Neural progenitor cell (in vitro differentiated cells): Measurements from ENCODE around the gene CATSPER4. TPM values are rescaled to one million over a fixed set of nuclear protein-coding genes. Genes with fewer than 3 reads are reported as not detected.

Experiments used
- DNase-seq: peaks from one replicate; pipeline ENCODE4 v3.0.0-alpha.2; 2016; ENCODE audit warnings: low spot score
- H2AFZ ChIP-seq: fragments of 200-600 bp; sonication (generic); replicated peaks from 2 replicates; pipeline ENCODE4 v1.6.1; 2016; ENCODE audit warnings: antibody characterized with exemption
- H3F3A ChIP-seq: fragments of 200-600 bp; sonication (generic); 2 replicates; pipeline ENCODE4 v1.6.1; 2016; ENCODE audit warnings: antibody characterized with exemption, low read depth
- H3K27ac ChIP-seq: fragments of 200-600 bp; sonication (generic); 2 replicates; pipeline ENCODE4 v1.5.1; 2016; ENCODE audit warnings: mild to moderate bottlenecking
- H3K27me3 ChIP-seq: fragments of 200-600 bp; sonication (generic); 2 replicates; pipeline ENCODE4 v1.6.1; 2016; ENCODE audit warnings: mild to moderate bottlenecking, moderate library complexity
- H3K36me3 ChIP-seq: fragments of 200-600 bp; sonication (generic); 2 replicates; pipeline ENCODE4 v1.5.1; 2016
- H3K4me1 ChIP-seq: fragments of 200-600 bp; sonication (generic); 2 replicates; pipeline ENCODE4 v1.6.1; 2016; ENCODE audit warnings: mixed run types
- H3K4me2 ChIP-seq: fragments of 200-600 bp; sonication (generic); 2 replicates; pipeline ENCODE4 v1.6.1; 2016
- H3K4me3 ChIP-seq: fragments of 200-600 bp; sonication (generic); 2 replicates; pipeline ENCODE4 v1.5.1; 2016
- H3K79me2 ChIP-seq: fragments of 200-600 bp; sonication (generic); 2 replicates; pipeline ENCODE4 v1.6.1; 2016; ENCODE audit warnings: low read depth
- H3K9ac ChIP-seq: fragments of 200-600 bp; sonication (generic); 2 replicates; pipeline ENCODE4 v1.6.1; 2016
- H3K9me3 ChIP-seq: fragments of 200-600 bp; sonication (generic); 2 replicates; pipeline ENCODE4 v1.5.1; 2016; ENCODE audit warnings: low read depth
- H4K20me1 ChIP-seq: fragments of 200-600 bp; sonication (generic); 2 replicates; pipeline ENCODE4 v1.6.1; 2016; ENCODE audit warnings: low read depth
- H3K27ac Mint-ChIP-seq: 3 replicates; pipeline ENCODE4 v1.8.0; 2021; ENCODE audit warnings: mixed read lengths
- H3K27me3 Mint-ChIP-seq: 2 replicates; pipeline ENCODE4 v1.8.0; 2022; ENCODE audit warnings: low read depth, mild to moderate bottlenecking, inconsistent platforms, moderate library complexity, mixed read lengths; ENCODE audit not compliant: insufficient read depth
- H3K36me3 Mint-ChIP-seq: 3 replicates; pipeline ENCODE4 v1.8.0; 2021; ENCODE audit warnings: mixed read lengths
- H3K4me1 Mint-ChIP-seq: 3 replicates; pipeline ENCODE4 v1.8.0; 2021; ENCODE audit warnings: mixed read lengths
- H3K4me3 Mint-ChIP-seq: 3 replicates; pipeline ENCODE4 v1.8.0; 2021; ENCODE audit warnings: mild to moderate bottlenecking, moderate library complexity, mixed read lengths
- H3K9me3 Mint-ChIP-seq: 3 replicates; pipeline ENCODE4 v1.8.0; 2020; ENCODE audit warnings: mixed read lengths
- EZH2 ChIP-seq: fragments of 200-600 bp; sonication (generic); IDR thresholded peaks from 2 replicates; pipeline ENCODE4 v1.6.1; 2017; ENCODE audit warnings: antibody characterized with exemption, mild to moderate bottlenecking, moderate library complexity
- EZH2phosphoT487 ChIP-seq: fragments of 200-600 bp; sonication (generic); IDR thresholded peaks from 2 replicates; pipeline ENCODE4 v1.6.1; 2017; ENCODE audit warnings: antibody characterized with exemption
- total RNA-seq: library from RNA; depleted of rRNA; stranded (reverse); fragments of >200 nt; gene quantifications from 2 replicates; pipeline ENCODE4 v1.2.3, GENCODE V29; 2015; ENCODE audit warnings: low replicate concordance
- TF ChIP-seq, protein P1 (sequence below): fragments of 200-600 bp; sonication (generic); IDR thresholded peaks from 2 replicates; pipeline ENCODE4 v1.5.1; 2017; ENCODE audit warnings: antibody characterized with exemption, mild to moderate bottlenecking

Gene CATSPER4
- total RNA-seq, 1 donor from 2014 or later: not detected

DNA sequence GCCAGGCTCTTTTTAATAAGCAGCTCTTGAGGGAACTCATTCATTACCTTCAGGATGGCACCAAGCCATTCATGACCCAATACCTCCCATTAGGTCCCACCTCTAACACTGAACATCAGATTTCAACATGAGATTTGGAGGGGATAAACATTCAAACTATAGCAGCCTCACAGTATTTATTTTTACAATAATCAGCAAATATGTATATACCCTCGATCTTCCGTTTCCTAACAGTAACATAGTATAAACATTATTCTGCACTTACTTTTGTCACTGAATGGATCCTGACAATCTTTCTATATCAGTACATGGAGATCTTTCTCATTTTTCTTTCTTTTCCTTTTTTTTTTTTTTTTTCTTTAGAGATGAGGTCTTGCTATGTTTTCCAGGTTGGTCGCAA lies 5.4 kb downstream of the CATSPER4 start:
- Mint-ChIP-seq H3K4me3 (peak overlapping the region; percentile 42), H3K36me3 (no peaks in the 10 kb centered on the region), H3K4me1 (peaks cover 8% of the 10 kb centered on the region), H3K27ac (no peak overlapping the region), H3K9me3 (no peaks in the 10 kb centered on the region), H3K27me3 (peaks cover 9% of the 10 kb centered on the region)
- H3K4me3 ChIP-seq: no peak overlapping the region
- no peak overlapping the region for H2AFZ ChIP-seq
- no peak overlapping the region for H3K27ac ChIP-seq
- TF ChIP-seq, protein P1, sequence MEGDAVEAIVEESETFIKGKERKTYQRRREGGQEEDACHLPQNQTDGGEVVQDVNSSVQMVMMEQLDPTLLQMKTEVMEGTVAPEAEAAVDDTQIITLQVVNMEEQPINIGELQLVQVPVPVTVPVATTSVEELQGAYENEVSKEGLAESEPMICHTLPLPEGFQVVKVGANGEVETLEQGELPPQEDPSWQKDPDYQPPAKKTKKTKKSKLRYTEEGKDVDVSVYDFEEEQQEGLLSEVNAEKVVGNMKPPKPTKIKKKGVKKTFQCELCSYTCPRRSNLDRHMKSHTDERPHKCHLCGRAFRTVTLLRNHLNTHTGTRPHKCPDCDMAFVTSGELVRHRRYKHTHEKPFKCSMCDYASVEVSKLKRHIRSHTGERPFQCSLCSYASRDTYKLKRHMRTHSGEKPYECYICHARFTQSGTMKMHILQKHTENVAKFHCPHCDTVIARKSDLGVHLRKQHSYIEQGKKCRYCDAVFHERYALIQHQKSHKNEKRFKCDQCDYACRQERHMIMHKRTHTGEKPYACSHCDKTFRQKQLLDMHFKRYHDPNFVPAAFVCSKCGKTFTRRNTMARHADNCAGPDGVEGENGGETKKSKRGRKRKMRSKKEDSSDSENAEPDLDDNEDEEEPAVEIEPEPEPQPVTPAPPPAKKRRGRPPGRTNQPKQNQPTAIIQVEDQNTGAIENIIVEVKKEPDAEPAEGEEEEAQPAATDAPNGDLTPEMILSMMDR: no peak
- no peak for TF ChIP-seq EZH2phosphoT487
- H3F3A ChIP-seq: no peaks in the 10 kb centered on the region
- H3K9ac ChIP-seq: no peak overlapping the region
- H3K9me3 ChIP-seq: no peaks in the 10 kb centered on the region
- H3K36me3 ChIP-seq: no peaks in the 10 kb centered on the region
- no peaks in the 10 kb centered on the region for H3K79me2 ChIP-seq
- H3K4me2 ChIP-seq: no peak overlapping the region
- H3K27me3 ChIP-seq: no peaks in the 10 kb centered on the region
- no peaks in the 10 kb centered on the region for H4K20me1 ChIP-seq
- DNase-seq: no peak
- H3K4me1 ChIP-seq: peaks cover 2% of the 10 kb centered on the region

DNA sequence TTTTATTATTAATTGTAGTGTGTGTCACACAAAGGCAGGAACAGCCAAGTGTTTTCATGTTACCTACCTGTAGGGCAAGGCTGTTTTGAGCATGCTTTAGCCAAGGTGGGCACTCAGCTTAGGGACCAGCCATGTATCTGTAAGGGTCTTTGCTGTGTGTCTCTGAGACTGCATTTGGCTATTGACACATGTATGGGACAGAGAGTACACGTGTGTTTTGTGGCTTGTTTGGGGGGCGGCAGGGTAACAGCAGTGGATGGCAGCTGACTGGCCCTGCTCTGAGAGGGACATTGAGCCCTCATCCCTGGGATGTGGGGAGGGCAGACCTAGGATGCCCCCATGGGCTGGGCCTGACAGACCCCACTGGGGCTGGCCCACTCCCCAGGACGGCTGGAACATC lies 6.9 kb downstream of the CATSPER4 start:
- Mint-ChIP-seq H3K4me1 (peaks cover 12% of the 10 kb centered on the region), H3K9me3 (no peaks in the 10 kb centered on the region), H3K27ac (no peak overlapping the region), H3K36me3 (no peaks in the 10 kb centered on the region), H3K27me3 (peaks cover 9% of the 10 kb centered on the region), H3K4me3 (no peak overlapping the region)
- no peaks in the 10 kb centered on the region for H3K9me3 ChIP-seq
- no peaks in the 10 kb centered on the region for H3K79me2 ChIP-seq
- no peaks in the 10 kb centered on the region for H3F3A ChIP-seq
- no peak overlapping the region for H3K4me3 ChIP-seq
- DNase-seq: no peak
- H2AFZ ChIP-seq: no peak overlapping the region
- peaks cover 4% of the 10 kb centered on the region for H3K4me1 ChIP-seq
- H3K9ac ChIP-seq: no peak overlapping the region
- no peaks in the 10 kb centered on the region for H3K36me3 ChIP-seq
- TF ChIP-seq, protein P1: no peak
- no peak for TF ChIP-seq EZH2phosphoT487
- TF ChIP-seq EZH2: no peak
- no peak overlapping the region for H3K27ac ChIP-seq
- no peaks in the 10 kb centered on the region for H4K20me1 ChIP-seq
- no peak overlapping the region for H3K4me2 ChIP-seq
- H3K27me3 ChIP-seq: no peaks in the 10 kb centered on the region

DNA sequence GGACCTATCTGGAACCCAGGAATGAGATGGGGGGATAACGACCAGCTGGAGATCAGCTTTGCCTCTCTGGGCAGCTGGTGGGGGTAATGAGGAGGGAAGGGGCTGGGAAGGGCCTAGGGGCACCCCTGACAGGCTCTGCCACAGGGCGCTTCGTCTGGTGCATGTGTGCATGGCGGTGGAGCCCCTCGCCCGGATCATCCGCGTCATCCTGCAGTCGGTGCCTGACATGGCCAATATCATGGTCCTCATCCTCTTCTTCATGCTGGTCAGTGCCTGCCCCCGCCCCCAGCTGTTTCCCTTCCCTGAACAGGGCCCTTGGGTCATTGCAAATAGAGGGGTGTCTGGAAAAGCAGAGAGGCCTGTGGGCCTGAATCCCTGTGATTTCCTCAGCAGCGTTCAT lies 7.4 kb downstream of the CATSPER4 start:
- H3K4me3 Mint-ChIP-seq: no peak overlapping the region
- Histone ChIP-seq H3K9ac (no peak overlapping the region), H3K9me3 (no peaks in the 10 kb centered on the region), H3F3A (no peaks in the 10 kb centered on the region), H3K4me3 (no peak overlapping the region), H3K4me1 (peaks cover 4% of the 10 kb centered on the region), H3K36me3 (no peaks in the 10 kb centered on the region), H4K20me1 (no peaks in the 10 kb centered on the region), H2AFZ (no peak overlapping the region), H3K27ac (no peak overlapping the region), H3K4me2 (no peak overlapping the region), H3K27me3 (no peaks in the 10 kb centered on the region), H3K79me2 (no peaks in the 10 kb centered on the region)
- H3K9me3 Mint-ChIP-seq: no peaks in the 10 kb centered on the region
- peaks cover 12% of the 10 kb centered on the region for H3K4me1 Mint-ChIP-seq
- TF ChIP-seq EZH2phosphoT487 (no peak), EZH2 (no peak)
- TF ChIP-seq, protein P1: no peak
- no peak overlapping the region for H3K27ac Mint-ChIP-seq
- H3K36me3 Mint-ChIP-seq: no peaks in the 10 kb centered on the region
- DNase-seq: no peak
- peaks cover 9% of the 10 kb centered on the region for H3K27me3 Mint-ChIP-seq
